Natural killer cell (primary cell): ENCODE results near the gene OBSCN. TPM values are rescaled to one million over a fixed set of nuclear protein-coding genes. Genes with fewer than 3 reads are reported as not detected.

Source experiments
- ATAC-seq, 3 donors: fragments of 150-1000 bp in 2 of 3; fragments of 200-7000 bp in 1 of 3; cut with Tn5 transposase; 1 replicate in 1 of 3; 2 replicates in 2 of 3; pipeline ENCODE4 v1.10.0; 2021; ENCODE audit warnings: mild to moderate bottlenecking in 2 of 3, moderate library complexity in 2 of 3
- DNase-seq, 2 donors: peaks; one replicate each; pipeline versions ENCODE4 v3.0.0 to v3.0.0-alpha.2; 2013 to 2021; ENCODE audit warnings: mixed read lengths in 1 of 2
- H3K27ac ChIP-seq: one replicate; pipeline ENCODE4 v1.5.1; 2013; ENCODE audit warnings: mild to moderate bottlenecking, low read length
- H3K27me3 ChIP-seq: one replicate; pipeline ENCODE4 v1.6.1; 2013; ENCODE audit warnings: low read length; ENCODE audit not compliant: control insufficient read depth, insufficient read depth
- H3K36me3 ChIP-seq: one replicate; pipeline ENCODE4 v1.6.1; 2013; ENCODE audit warnings: low read length; ENCODE audit not compliant: control insufficient read depth, insufficient read depth
- H3K4me1 ChIP-seq: one replicate; pipeline ENCODE4 v1.6.1; 2013; ENCODE audit warnings: low read length; ENCODE audit not compliant: control insufficient read depth, insufficient read depth
- H3K4me3 ChIP-seq: one replicate; pipeline ENCODE4 v1.5.1; 2013; ENCODE audit warnings: low read length
- H3K9me3 ChIP-seq: one replicate; pipeline ENCODE4 v1.6.1; 2013; ENCODE audit warnings: low read length; ENCODE audit not compliant: control insufficient read depth, insufficient read depth
- H3K27ac Mint-ChIP-seq, 2 donors: one replicate each; pipeline ENCODE4 v1.8.0; 2022; ENCODE audit warnings: mild to moderate bottlenecking in 2 of 2, mixed read lengths in 2 of 2, moderate library complexity in 1 of 2
- H3K27me3 Mint-ChIP-seq, 2 donors: one replicate each; pipeline ENCODE4 v1.8.0; 2022; ENCODE audit warnings: low read depth in 2 of 2, mixed read lengths in 2 of 2
- H3K36me3 Mint-ChIP-seq: one replicate; pipeline ENCODE4 v1.8.0; 2022; ENCODE audit warnings: mixed read lengths
- H3K4me1 Mint-ChIP-seq, 2 donors: one replicate each; pipeline ENCODE4 v1.8.0; 2022; ENCODE audit warnings: mixed read lengths in 2 of 2
- H3K4me3 Mint-ChIP-seq: one replicate; pipeline ENCODE4 v1.8.0; 2022; ENCODE audit warnings: mild to moderate bottlenecking, moderate library complexity, mixed read lengths
- H3K9me3 Mint-ChIP-seq, 2 donors: one replicate each; pipeline ENCODE4 v1.8.0; 2022; ENCODE audit warnings: mixed read lengths in 2 of 2
- CTCF ChIP-seq: fragments of 200-600 bp; IDR thresholded peaks from one replicate; pipeline ENCODE4 v1.8.0; 2022; ENCODE audit warnings: antibody characterized with exemption
- WGBS: methylation state at CpG from one replicate; pipeline ENCODE4 v1.1.7; 2013; ENCODE audit warnings: missing lambda C conversion rate; ENCODE audit not compliant: insufficient coverage; 5-methylcytosine and 5-hydroxymethylcytosine counted together
- intact Hi-C: fragments of 100-400 bp; cut with micrococcal nuclease; formaldehyde crosslinking; loops from one replicate; pipeline ENCODE4 v1.14.2; 2022
- total RNA-seq, 4 donors: library from RNA; stranded (reverse); fragments of 120-200 nt in 1 of 4; gene quantifications; one replicate each; pipeline versions ENCODE4 v1.2.3 to v1.2.4, GENCODE V29; 2013 to 2022

OBSCN gene
- total RNA-seq, 3 donors from 2014 or later (not counting 1 experiment from before 2014, with no cell fraction given), result 9.6 to 30.0 (median 14.3) TPM

DNA sequence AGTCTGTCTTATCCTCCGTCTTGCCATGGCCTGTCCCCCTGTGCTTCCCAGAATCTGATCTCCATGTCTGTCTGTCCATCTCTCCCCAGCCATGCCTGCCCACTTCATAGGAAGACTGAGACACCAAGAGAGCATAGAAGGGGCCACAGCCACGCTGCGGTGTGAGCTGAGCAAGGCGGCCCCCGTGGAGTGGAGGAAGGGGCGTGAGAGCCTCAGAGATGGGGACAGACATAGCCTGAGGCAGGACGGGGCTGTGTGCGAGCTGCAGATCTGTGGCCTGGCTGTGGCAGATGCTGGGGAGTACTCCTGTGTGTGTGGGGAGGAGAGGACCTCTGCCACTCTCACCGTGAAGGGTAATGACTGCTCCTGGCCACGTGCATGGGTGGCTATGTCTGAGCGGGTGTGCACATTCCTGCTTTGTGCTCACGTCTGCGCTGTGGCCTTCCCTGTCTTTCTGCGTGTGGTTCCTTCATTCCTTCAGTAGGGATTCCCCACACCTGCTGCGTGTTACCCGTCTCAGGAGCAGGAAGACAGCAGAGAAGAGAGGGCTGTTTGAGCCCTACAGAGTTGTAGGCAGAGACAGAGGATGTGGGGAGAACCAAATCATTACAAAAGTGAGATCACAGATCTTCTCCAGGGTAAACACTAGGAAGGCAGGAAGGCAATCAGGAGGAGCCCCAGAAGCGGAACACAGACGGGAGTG, 80.8 kb downstream of the OBSCN start:
- H3K9me3 ChIP-seq, result no peaks in the 10 kb centered on the region
- 88% methylated on average over 18 of the region's 18 CpGs for WGBS
- peaks cover 0 to 16% of the 10 kb centered on the region in 2 donors for H3K4me1 Mint-ChIP-seq
- no peaks in the 10 kb centered on the region for H3K27me3 ChIP-seq
- ATAC-seq, result peak in 1 of 3 donors; percentile 35
- peak overlapping the region; percentile 10 to 78 for H3K27ac Mint-ChIP-seq
- H3K36me3 ChIP-seq, result no peaks in the 10 kb centered on the region
- H3K27me3 Mint-ChIP-seq, result no peaks in the 10 kb centered on the region
- H3K9me3 Mint-ChIP-seq, result no peaks in the 10 kb centered on the region
- H3K4me3 ChIP-seq, result no peak overlapping the region
- no peak overlapping the region for H3K4me3 Mint-ChIP-seq
- H3K4me1 ChIP-seq, result peaks cover 3% of the 10 kb centered on the region
- H3K36me3 Mint-ChIP-seq, result no peaks in the 10 kb centered on the region
- no peak for DNase-seq
- intact Hi-C loops, result no loop called here
- TF ChIP-seq CTCF, result no peak
- no peak overlapping the region for H3K27ac ChIP-seq

DNA sequence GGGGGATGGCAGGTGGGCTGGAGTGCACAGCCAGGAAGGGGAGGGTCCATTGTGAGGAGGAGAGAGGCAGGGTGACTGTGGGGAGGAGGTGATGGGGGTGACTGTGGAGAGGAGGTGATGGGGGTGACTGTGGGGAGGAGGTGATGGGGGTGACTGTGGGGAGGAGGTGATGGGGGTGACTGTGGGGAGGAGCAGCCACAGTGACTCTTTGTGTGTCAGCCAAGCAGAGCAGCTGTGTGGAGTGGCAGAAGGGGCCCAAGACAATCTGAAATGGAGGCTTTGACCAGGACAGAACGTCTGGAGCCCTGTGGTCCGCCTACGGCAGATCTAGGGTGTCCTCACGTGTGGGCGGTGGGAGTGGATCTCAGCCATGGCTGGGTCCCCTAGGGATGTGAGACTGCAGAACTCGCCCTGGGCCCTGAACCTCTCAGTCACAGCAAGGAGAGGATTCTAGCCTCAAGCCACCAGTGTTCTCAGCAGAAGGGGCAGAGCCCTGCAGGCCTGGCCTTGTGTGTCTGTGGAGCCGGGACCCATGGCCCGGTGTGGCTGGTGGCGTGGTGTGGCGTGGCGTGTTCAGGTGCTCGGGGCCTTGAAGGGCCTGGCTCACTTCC, 81.5 kb downstream of the OBSCN start:
- no peak for TF ChIP-seq CTCF
- peak overlapping the region; percentile 10 to 78 for H3K27ac Mint-ChIP-seq
- no peaks in the 10 kb centered on the region for H3K9me3 ChIP-seq
- no peak overlapping the region for H3K27ac ChIP-seq
- peaks cover 0 to 16% of the 10 kb centered on the region in 2 donors for H3K4me1 Mint-ChIP-seq
- H3K4me1 ChIP-seq, result peaks cover 3% of the 10 kb centered on the region
- H3K27me3 Mint-ChIP-seq, result no peaks in the 10 kb centered on the region
- H3K36me3 Mint-ChIP-seq, result no peaks in the 10 kb centered on the region
- 84% methylated on average over 12 of the region's 12 CpGs for WGBS
- no peak overlapping the region for H3K4me3 ChIP-seq
- H3K4me3 Mint-ChIP-seq, result no peak overlapping the region
- no peaks in the 10 kb centered on the region for H3K9me3 Mint-ChIP-seq
- DNase-seq (no peak), ATAC-seq (peak in 2 of 3 donors; percentile 15 to 54)
- H3K36me3 ChIP-seq, result no peaks in the 10 kb centered on the region
- H3K27me3 ChIP-seq, result no peaks in the 10 kb centered on the region
- intact Hi-C loops, result no loop called here

- no peaks in the 10 kb centered on the region for H3K9me3 ChIP-seq
- H3K4me3 Mint-ChIP-seq, result no peak overlapping the region
- H3K36me3 ChIP-seq, result no peaks in the 10 kb centered on the region
- 92% methylated on average over 22 of the region's 22 CpGs for WGBS
- ATAC-seq (no peak), DNase-seq (no peak)
- intact Hi-C loops, result no loop called here
- no peak overlapping the region for H3K27ac ChIP-seq
- H3K4me3 ChIP-seq, result no peak overlapping the region
- H3K27ac Mint-ChIP-seq, result no peak overlapping the region
- no peak for TF ChIP-seq CTCF
- H3K4me1 ChIP-seq, result peaks cover 3% of the 10 kb centered on the region
- no peaks in the 10 kb centered on the region for H3K27me3 ChIP-seq
- H3K4me1 Mint-ChIP-seq, result peaks cover 0 to 16% of the 10 kb centered on the region in 2 donors
- H3K27me3 Mint-ChIP-seq, result no peaks in the 10 kb centered on the region
- H3K9me3 Mint-ChIP-seq, result no peaks in the 10 kb centered on the region
- H3K36me3 Mint-ChIP-seq, result no peaks in the 10 kb centered on the region
These were observed 82.4 kb downstream of the OBSCN start for GRCh38 chr1:228289996-228290881.
